HG03442 (cell line): ENCODE measurements around the gene MYOG.

Experiments used
- ATAC-seq: cut with Tn5 transposase; IDR thresholded peaks from one replicate; pipeline ENCODE4 v1.9.1; 2021; ENCODE audit warnings: mild to moderate bottlenecking, moderate library complexity; ENCODE audit not compliant: unreplicated experiment

The MYOG gene

DNA sequence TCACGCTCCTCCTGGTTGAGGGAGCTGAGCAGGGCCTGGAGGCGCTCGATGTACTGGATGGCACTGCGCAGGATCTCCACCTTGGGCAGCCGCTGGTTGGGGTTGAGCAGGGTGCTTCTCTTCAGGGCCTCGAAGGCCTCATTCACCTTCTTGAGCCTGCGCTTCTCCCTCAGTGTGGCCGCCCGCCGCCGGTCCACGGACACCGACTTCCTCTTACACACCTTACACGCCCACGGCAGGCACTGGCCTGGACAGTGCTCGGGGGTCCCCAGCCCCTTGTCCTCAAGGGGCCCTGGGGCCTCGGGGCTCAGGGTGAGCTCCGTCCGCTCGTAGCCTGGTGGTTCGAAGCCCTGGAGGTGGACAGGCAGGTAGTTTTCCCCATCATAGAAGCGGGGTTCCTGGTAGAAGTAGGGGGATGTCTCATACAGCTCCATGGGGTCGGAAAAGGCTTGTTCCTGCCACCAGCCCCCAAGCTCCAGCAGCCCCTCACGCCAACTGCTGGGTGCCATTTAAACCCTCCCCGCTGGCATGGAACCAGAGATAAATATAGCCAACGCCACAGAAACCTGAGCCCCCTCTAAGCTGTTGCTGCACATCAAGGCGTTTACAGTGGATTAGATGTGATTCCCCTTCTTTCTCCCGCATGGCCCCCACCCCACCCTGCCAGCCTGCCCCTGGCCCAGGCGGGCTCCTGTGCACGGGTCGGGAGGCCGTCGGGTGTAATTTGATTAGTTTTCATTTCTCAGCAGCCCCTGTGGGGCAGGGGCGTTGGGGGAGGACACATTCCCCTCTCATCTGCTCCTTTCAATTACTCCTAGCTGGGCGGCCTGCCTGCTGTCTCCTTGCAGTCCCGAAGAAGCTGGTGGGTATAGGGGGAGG lies at the start of gene MYOG:
MYOG (minus strand) TSS at position 485 of the 879 bp plus-strand sequence; CDS start at position 434, 51 bp downstream.
- ATAC-seq, result no peak

DNA sequence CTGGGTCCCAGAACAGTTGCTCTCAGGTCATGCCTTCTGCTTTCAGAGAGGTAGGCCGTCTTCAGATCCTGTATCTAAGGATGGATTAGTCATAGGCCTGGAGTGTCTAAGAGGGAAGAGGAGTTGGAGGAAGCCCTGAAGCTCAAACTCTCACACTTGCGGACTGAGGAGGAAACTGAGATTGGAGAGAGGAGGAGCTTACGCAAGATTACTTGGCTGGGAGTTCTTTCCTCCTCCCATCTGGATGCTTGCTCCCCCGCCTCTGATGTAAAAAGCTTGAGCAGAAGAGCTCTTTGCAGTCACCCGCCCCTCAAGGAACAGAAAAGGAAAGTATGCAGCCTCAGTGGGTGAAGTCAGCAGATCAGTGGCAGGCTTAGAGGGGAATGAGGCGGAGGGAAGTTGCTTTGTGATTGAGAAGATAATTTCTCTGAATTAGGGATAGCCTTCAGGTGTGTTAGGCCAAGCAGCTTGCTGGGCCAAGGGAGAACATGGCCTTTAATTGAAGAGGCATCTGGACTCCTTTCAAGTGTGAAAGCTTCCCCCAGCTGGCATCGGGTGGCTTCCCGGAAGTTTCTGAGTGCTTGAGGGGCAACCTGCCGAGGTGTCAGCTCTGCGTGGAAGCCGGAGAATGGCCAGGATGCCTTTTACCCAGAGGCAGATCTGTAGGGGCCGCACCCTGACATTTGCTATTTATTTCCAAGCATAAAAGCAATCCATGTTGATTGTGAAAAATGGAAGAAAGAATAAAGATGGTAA lies 48.3 kb upstream of the MYOG start:
- ATAC-seq, result no peak

DNA sequence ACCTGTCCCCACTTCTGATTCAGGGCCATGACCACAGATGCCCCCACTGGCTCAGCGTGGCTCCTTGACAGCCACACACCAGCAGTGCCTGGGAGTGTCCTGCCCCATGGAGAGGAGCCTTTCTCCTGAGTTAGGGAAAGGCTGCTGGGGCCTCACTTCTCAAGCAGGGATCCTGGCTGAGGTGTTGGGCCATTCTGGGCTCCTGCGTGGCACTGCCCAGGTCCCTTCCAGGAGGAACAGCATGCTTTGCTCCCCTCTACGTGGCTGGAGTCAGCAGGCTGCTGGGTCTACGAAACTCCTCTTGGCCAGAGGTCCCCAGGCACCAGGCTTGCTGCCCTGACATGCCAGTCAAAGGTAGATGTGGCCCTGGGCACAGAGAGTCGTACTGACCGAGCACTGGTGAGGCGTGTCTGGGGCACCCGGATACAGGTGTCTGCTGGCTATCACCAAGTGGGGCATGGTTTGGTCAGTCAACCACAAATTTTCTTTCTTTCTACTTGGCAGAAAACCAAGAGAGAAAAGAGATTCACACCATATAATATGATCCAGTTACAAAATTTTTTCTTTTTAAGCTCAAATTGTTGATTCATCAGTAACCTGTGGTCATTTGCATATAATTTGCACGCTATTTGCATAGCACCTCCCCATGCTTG lies 45.9 kb upstream of the MYOG start:
- no peak for ATAC-seq

DNA sequence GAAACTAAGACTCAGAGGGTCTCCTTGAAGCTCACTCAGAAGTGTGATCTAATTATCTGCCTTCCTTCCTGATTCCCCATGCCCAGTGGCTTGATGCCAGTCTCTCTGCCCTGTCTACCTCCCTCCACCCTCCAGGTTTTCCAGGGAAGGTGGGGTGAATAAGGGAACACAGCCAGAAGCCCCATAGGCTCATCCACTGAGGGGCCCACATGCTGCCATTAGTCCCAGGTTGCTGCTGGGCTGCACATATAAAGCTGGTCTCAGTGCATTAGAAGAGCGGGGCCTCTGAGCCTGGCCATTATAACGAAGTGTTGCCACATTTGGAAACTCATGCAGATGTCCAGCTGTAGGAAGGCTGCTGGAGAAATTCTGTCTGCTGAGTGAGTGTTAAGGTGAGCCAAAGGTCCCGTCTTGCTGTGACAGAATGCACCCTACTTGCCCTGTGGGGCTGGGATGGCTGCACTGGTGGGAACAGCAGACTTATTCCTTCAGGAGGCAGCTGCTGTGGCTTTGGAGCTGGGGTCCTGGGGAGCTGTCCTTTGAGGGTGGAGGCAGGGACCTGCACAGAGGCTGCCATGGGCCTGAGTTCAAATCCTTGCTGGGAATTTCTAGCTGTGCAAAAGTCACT lies 44.7 kb upstream of the MYOG start:
- ATAC-seq, result no peak

DNA sequence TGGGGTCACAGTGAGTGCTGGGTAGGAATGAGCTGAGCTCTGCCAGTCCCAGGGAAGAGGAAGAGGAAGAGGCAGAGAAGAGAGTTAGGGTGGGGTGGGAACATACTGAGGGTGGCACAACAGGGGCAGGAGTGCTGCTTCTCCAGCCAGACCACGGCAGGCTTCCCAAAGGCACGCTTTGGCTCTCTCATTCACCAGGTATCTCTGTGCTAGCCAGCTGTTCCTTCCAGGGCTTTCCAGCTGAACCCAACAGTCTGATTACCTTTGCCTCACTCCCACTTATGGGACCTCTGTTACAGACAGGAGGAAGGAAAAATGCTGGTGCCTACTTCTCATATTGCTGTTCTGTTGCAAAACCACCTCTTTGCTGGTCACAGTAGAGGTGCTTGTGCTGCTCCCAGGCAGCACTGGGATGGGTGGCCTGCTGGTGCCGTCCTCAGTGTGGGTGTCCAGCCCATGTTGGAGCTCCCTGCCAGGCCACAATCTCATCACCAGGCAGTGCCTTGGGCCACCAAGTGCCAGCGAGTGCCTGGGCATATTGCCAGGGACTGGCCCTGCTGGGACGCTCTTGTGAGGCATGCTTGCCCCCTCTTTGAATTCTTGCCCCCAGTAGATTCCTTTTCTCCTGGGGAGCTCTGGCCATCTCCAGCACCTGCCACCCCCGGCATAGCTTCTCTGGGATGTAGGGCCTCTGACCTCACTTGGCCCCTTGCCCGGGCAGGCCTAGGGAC lies 43.9 kb upstream of the MYOG start:
- ATAC-seq, result no peak

DNA sequence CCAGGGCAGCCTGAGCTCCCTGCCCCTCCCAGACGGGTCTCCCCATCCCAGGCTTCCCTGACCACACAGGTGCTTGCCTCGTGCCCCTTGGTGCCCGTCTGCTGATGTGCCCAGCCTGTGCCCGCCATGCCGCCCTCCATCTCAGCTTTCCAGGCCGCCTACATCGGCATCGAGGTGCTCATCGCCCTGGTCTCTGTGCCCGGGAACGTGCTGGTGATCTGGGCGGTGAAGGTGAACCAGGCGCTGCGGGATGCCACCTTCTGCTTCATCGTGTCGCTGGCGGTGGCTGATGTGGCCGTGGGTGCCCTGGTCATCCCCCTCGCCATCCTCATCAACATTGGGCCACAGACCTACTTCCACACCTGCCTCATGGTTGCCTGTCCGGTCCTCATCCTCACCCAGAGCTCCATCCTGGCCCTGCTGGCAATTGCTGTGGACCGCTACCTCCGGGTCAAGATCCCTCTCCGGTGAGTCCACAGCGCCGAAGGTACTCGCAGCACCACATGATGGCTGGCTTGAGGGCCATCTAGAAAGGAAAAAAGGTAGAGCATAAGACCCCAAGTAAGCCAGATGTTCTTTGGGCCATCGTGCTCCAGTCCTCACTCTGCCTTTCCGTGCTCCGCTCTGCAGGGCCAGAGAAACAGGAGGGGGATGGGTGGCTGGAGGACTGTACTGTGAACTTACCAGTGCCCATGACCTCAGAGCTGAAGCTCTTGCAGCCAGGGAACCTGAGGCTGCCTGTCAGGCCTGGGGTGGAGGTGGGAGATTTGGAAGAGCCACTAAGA lies 43.1 kb upstream of the MYOG start:
- no peak for ATAC-seq

DNA sequence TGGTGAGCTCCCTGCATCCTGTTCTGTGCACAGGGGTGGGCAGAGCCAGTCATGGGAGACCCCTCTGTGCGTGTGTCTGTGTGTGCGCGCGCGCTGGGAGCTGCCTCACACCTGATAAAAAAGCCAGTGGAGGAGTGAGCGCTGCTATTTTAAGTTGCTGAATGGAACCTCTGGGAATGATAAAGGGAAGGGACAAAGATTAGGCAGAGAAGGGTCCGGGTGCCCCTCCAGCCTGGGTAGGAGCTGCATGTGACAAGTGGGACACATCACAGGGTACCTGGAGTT lies 42.6 kb upstream of the MYOG start:
- no peak for ATAC-seq

DNA sequence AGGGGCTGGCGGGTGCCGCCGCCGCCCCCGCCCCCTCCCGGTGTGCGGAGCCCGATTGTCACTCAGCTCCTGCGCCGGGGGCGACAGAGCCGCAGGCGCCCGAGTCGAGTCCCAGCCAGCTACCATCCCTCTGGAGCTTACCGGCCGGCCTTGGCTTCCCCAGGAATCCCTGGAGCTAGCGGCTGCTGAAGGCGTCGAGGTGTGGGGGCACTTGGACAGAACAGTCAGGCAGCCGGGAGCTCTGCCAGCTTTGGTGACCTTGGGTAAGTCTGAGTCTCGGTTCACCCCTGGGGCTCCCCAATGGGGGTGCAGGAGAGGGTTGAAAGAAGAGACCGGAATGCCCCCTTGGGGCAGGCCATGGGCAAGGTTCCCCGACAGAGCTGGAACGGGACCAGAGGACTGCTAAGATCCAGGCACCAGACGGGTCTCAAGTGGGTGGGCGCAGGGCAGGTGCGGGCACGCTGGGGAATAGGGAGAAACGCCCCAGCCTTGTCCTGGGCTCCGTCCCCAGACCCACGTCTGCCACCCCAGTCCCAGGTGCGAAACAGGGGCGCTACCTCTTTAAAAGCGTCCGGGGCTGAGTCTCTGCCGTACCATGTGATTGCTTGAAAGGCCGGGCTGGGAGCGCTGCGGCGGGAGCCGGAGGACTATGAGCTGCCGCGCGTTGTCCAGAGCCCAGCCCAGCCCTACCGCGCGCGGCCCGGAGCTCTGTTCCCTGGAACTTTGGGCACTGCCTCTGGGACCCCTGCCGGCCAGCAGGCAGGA lies 42.0 kb upstream of the MYOG start, which contains the start of gene ADORA1:
ADORA1 (plus strand) TSS at position 61 of the 765 bp plus-strand sequence. CDS start 1,116 bp downstream, outside the sequence.
- ATAC-seq, result no peak

DNA sequence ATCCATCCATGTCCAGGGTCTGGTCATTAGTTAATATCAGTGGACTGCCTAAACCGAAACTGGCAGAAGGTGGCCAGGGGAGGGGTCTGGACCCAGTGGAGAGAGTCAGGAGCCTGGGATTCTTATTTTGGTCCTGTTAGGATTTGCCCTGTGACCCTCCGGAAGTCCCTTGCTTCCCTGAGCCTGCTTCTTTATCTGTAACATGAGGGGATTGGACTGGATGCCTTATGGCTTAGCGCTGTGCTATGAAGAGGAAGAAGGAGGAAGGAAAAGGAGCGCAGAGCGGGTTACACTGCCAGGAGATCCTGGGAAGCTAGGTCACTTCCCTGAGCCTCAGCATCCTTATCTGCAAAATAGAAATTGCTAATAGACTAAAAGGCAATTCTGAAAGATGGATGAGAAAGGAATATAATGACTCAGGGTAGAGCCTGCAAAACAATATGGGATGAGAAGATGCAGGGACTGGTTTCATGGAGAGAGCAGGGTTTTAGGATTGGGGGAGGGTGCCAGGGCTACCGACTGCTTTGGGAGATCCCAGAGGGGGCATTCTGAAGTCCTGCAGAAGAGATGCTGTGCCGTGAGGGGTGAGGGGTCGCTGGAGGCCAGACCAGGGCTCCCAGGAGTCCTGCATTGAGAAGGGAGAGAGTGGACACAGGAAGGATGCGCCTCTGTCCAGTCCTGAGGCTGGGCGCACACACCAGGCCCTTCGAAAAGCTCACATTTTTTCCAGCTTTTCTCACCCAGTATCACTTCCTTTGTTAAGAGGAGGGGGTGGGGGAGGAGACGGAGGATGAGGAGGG lies 41.3 kb upstream of the MYOG start:
- no peak for ATAC-seq

DNA sequence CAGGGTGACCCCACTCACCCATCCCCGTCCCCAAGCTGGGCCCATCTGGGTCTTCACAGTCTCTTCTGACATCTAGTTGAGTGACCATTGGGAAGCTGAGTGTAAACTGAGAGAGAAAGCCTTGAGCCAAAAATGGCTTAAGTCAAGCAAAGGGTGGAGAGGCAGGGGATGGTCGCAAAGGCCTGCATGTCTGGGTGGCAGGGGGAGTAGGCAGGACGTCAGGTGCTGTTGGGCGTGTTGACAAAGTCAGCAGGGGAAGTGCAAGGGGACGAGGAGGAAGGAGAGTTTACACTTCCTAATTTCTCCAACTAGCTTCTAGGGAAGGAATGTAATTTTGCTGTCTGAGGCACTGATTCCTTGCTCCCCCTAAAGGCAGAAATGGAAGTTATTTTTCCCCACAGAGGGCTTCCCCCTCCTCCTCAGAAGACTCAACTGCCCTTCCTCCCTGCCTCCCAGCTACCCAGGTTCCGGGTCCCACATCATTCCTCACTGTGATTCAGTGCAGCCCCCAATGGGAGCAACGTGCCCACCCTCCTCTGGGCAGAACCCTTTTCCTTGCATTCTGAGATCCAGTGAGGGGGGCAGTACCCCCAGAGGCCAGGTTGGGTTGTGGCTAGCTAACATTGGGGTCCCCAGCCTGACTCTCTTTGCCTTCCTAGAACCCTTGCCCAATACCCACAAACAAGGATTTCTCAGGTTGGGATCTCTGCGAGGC lies 40.5 kb upstream of the MYOG start:
- no peak for ATAC-seq

DNA sequence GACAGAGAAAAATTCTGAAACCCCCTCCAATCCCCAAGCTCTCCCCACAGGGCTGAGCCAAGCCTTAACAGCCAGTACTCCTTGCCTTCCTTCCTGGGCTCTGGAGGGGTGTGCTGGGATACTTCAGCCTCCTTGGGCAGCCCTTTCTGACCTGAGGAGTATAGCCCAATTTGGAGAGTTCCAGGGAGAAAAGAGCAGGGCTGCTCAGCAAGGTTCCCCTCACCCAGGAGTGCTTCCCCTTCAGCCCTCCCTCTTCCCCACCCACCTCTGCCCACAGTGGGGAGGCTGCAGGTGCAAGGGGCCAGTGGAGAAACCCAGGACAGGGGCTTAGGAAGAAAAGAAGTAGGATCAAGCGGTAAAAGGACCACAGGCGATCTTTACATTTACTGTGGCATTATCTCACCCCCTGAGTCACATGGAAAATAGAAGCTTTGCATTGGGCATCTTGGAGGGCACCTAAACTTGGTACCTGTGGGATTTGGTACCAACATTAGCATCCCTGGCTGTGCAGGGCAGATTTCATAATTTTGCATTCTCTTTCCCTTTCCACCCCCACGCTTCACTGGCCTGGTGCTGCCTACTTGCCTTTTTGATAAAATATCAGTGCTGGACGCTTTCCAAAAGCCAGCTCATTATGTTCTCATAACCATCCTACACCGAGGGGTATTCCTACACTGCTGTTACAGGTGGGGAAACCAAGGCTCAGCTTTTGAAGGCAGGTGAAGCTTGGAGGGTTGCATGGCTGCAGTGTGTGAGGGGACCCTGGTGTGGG lies 38.9 kb upstream of the MYOG start:
- ATAC-seq, result no peak

DNA sequence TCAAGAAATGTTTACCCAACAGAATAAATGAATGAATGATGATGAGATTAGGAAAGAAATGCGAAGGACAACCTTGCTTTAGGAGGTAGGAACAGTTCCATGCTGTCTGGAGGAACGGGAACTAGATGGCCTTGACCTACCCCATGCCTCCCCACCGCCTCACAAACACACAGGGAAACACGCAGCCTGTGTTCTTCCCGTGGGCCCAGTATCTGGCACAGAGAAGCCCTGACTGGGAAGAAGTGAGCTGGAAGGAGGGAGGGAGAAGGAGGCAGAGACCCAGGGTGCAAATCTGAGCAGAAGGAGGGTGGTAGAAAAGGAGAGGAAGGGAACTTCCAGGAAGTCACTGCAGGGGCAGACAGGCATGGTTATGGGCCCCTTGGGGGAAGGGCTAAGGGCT lies 38.2 kb upstream of the MYOG start:
- no peak for ATAC-seq

DNA sequence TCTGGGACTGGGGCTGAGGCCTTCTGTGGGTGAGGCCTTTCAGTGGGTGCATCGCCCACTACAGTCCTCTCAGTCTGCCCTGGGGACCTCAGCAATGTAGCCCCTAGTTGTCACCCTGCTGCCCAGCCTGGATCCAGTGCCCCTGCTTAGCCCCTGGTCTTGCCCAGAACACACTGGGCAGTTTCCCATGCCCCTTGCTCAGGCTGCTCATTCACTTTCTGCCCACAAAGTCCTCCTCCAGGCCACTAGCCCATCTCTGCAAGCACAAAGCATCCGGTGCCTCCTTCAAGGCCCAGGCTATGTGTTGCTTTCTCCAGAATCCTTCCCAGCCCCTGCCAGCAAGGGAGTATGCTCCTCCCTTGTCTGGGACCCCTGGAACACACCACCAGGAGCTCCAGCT lies 36.3 kb upstream of the MYOG start:
- no peak for ATAC-seq

DNA sequence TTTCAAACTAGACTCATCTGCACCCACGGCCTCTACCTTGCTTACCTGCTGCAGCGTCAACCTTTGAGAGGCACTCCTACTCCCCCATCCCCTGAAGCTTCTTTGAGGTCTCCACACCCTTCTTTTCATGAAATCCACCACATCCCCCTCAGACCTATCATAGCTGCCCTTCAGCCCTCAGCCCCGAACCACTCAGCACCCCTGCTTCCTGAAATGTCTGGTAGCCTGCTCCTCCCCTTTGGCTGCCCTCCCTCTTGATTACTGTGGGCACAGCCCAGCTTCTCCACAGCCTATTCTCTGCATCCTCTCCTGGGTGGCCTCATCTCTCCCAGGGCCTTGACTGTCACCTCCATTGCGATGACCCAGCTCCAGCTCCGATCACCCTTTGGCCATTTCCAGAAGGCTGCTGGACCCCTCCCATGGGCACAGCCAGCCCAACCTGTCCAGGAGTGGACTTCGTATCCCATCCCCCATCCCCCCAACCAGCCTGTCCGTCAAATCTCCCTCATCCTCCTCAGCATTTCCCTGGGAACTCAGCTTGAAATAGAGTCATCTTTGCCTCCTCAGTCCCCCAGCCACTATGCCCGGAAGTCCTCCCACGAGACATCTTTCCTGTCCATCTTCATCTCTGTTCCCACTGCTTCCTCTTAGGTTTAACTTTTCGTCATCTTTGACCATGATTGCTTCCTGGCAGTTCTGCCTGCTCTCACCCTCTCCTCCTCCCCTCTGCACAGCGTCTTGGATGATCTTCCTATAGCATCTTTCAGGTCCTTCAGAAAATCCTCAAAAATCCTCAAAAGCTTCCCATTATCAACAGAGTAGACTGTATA lies 35.6 kb upstream of the MYOG start:
- no peak for ATAC-seq

DNA sequence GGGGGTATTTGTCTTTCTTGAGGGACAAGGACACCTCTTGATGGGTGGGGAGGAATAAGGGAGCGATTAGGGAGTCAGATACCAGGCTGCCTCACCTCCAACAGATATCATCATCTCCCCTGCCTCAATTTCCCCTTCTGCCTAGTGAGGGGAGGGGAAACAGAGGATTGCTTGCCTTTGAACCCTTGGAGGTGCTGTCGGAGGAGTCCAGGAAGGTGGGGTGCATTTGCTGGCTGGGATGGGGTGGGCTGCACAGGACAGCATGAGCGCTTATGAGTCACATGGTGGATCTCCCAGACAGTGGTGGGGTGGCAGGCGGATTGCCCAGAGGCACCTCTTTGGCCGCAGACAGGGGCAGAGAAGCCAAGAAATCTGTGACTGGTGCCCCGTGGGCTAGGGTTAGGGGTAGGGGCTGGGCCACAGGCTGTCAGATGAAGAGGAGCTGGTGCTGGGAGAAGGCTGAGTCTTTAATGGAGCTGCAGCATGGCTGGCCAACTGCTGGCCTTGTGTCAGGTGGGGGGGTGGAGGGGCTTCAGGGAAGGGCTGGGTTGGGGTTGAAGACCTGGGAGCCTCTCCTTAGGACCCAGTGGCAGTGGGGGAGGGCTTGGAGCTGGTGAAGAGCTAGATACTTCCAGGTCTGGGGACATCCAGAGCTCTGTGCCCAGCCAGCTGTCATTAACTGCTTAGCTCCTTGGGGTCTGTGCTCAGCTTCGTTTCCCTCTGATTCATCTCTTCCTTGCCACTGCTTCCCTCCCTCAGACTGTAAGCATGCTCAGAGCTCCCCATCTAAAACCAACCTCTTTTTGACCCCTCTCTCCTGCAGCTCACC lies 34.7 kb upstream of the MYOG start:
- ATAC-seq, result no peak
